Measurements from ENCODE around the gene KRTAP10-1.
"Not testable (repeated sequence)": the region's sequence is repeated elsewhere in the genome, so short reads cannot be mapped to it uniquely, and the experiment has no call there.

KRTAP10-1 gene

GRCh38 chr21:44503006-44503889 lies 36.7 kb downstream of the KRTAP10-1 start:
- DNase-seq (ENCODE audit: low spot score); FAIRE-seq: not testable (repeated sequence)

- no peak for FAIRE-seq
- DNase-seq (ENCODE audit: low spot score) = no peak
Observed at GRCh38 chr21:44502171-44502958, 37.6 kb downstream of the KRTAP10-1 start.

- DNase-seq (ENCODE audit: low spot score) (no peak), FAIRE-seq (no peak)
Observed at GRCh38 chr21:44500111-44500510, 39.9 kb downstream of the KRTAP10-1 start.

DNA sequence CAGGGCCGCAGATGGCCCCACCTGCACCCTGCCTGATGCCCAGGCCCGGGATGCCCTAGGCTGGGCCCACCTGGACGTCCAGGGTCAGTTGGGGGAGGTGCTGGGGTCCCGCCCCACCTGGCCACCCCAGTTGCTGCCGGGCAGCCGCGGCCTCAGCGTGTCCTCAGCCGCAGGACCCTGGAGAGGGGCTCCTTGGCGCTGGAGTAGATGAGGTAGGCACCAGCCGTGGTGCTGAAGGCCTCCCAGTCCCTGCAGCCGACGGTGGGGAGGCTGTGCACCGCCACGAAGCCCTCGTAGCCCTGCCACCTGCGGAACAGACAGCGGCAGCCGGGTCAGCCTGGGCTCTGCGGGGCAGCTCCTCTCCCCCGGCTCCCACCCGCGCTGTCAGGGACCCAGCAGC lies 40.4 kb downstream of the KRTAP10-1 start:
- DNase-seq (ENCODE audit: low spot score) = no peak
- no peak for FAIRE-seq

GRCh38 chr21:44499211-44499560 lies 40.8 kb downstream of the KRTAP10-1 start:
- no peak for FAIRE-seq
- no peak for DNase-seq (ENCODE audit: low spot score)

GRCh38 chr21:44498280-44499210 lies 41.5 kb downstream of the KRTAP10-1 start:
- no peak for FAIRE-seq
- DNase-seq (ENCODE audit: low spot score) = no peak

DNA sequence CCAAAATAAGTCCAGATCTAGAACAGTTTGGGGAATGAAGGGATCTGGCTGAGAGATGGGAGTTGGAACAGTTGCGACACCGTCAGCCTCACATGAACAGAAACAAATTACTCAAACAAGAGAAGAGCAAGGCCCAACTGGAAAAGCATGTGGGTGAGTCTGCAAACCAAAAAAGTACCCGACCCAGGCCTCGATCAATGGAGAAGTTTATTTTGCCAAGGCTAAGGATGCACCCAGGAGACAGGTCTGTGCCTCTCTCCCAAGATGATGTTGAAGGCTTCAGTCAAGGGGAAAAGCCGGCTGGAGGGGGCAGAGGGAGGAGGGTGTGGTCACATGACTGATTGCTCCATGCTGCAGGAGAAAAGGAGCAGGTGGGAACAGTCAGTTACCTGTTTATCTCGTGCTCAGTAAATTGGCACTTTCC lies 42.3 kb downstream of the KRTAP10-1 start:
- no peak for DNase-seq (ENCODE audit: low spot score)
- no peak for FAIRE-seq

- DNase-seq (ENCODE audit: low spot score) (no peak), FAIRE-seq (no peak)
Observed at GRCh38 chr21:44496564-44497550, 43.1 kb downstream of the KRTAP10-1 start.

DNA sequence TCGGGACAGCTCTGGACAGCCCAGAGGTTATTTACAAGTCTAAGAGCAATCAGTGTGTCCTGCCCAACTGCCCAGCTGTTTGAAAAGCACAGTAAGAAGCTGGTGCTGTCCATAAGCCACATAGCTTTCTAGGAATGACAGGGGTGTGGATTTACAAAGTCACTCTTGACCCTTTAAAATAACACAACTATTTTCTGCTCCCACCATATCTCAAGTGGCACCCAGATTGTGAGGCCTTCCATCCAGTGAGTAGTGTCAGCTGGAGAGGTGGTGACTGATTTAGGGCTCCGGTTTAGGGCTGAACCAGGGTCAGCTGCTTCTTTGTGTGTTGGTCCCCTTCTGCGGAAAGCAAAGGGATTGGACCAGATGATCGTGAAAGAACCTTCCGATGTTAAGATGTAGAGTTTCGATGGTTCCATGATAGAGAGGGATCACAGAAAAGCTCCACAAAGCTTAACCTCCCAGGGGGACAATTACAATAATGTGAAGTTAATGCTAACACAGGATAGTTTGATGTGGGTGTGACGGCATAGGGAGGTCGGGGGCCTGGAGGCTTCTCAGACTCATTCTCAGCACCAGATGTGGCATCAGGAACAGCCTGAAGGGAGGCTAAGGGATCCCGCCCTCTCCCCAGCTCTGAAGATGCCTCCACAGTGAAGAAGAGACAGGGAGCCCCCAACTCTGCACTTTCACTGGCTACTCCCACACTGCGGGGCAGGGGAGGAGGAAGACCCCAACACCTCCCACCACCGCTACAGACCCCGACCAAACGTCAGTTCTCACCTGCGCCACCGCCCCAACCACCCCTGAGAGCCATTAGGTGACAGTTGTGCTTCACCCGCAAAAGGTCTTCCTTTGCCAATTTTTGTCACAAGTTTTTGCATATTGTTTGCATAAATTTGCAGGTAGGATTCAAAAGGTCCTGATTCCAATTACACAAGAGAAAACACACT lies 44.1 kb downstream of the KRTAP10-1 start:
- DNase-seq (ENCODE audit: low spot score) (no peak), FAIRE-seq (no peak)

DNA sequence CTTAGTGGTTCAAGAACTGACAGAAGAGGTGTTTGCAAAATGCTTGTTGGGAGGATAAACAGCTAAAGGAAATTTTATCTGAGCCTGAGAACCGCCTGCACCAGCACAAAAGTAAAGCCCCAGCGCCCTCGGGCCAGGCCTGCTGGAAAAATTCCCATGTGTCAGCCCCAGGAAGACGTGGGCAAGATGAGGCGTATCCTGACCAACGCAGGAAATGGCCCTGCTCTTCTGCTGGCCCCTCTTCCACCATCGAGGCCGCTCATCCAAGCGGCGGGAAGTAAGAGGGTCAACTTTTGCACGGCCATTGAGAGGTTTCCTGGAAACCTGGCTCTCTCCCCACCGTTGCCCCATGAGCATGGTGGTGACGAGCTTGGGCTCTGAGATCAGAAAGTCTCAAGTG lies 45.0 kb downstream of the KRTAP10-1 start:
- no peak for FAIRE-seq

DNA sequence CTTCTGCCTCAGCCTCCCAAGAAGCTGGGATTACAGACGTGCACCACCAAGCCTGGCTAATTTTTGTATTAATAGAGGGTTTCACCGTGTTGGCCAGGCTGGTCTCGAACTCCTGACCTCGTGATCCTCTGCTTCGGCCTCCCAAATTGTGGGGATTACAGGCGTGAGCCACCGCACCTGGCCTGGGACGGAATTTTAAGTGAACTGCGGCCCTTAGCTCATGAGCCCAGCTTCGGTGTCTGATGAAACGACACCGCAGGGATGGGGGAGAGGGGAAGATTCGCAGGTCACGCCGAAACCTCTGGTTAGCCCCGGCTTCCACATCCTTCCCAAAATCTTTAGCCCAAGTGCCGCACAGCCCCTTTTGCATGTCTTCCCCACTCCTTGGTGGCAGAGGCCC lies 45.6 kb downstream of the KRTAP10-1 start:
- no peak for FAIRE-seq
- no peak for DNase-seq (ENCODE audit: low spot score)

More for the DNA sequence above, 45.0 kb downstream of the KRTAP10-1 start:
- no peak for DNase-seq (ENCODE audit: low spot score)

DNA sequence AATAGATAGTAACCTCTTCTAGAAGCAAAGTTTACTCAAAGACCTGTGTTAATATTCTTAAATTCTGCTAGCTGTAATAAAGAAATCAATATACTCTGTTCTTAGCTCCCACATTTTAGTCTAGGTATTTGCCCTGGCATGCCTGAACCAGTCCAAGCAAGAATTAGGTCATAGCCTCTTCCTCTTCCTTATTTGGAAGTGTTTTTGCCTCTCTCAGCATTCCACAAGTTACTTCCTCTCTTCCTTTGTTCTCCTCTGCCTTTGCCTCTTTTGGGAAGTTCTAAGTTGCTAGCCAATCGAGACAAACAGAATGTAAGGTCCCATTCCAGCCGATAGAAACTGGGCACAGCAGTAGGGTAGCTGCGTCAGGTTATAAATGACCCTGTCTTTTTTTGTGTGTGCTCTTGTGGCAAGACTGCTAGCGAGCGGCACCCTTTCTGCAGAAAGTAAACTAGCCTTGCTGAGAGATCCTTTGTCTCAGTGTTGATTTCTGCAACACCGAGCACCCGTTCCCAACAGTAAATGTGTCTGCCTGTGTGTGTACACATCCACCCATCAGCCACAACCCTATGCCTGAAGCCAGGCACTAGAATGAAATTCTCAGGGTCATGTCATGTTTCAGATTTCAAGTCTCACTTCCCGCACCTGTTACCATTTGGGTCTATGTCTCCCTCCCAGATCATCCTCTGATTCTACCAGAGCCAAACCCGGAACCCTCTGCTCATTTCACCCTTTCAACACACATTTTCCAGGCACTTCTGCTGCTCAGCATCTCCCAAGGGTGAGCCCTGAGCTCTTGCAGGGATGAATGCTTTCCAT lies 47.2 kb downstream of the KRTAP10-1 start:
- FAIRE-seq (no peak), DNase-seq (ENCODE audit: low spot score) (no peak)

DNA sequence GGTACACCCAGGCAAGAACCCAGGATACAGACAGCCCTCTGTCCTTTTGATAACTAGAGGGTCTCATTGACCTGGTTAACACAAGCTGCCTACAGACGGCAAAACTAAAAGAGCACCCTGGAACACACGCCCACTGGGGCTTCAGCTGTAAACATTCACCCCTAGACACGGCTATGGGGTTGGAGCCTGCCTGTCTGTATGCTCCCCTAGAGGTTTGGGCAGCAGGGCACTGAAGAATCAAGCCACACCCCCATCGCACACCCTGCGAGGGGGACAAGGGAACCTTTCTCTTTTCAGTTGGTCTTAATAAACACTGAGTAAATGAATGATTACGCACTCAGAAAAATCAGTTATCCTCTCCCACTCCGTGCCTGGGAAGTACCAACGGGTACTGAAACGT lies 49.2 kb downstream of the KRTAP10-1 start:
- no peak for DNase-seq (ENCODE audit: low spot score)
- no peak for FAIRE-seq

DNA sequence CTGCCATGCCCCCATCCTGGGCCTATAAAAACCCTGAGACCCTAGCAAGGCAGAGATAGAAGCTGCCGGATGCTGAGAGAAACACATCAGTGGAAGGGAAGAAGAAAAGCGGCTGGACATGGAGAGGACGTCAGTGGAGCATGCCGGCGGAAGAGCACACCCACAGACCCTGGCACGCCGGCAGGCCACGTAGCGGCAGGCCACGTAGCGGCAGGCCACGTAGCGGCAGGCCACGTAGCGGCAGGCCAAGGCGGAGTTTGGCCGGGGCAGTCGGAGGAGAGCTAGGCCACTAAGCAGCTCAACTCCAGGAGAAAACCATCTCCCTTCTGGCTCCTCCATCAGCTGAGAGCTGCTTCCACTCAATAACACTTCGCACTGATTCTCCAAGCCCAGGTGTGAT lies 49.6 kb downstream of the KRTAP10-1 start:
- DNase-seq (ENCODE audit: low spot score) (no peak), FAIRE-seq (no peak)

DNA sequence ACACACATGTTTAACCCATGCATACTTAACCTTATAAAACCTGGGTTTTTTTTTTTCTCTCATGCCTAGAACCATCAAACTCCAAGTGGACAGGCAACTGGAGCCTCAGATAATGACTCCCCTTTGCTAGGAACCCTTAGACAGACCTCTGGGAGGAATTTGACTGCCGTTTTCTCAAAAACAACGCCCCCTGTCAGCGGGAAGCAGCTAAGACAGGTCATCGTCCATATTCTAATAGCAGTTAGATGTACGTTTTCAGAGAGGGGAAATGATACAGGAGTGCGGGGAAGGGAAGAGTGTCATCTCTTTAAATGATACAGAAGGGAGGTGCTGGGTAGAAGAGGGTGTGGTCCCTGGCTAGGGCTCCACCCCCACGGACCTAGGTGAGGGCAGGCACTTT lies 50.0 kb downstream of the KRTAP10-1 start:
- FAIRE-seq (no peak), DNase-seq (ENCODE audit: low spot score) (no peak)

Measured in RCC 7860 (cell line).